Posterior vena cava (tissue), 2 donors: ENCODE results near the gene DMRTB1. TPM values are rescaled to one million over a fixed set of nuclear protein-coding genes. Genes with fewer than 3 reads are reported as not detected.
A peak's percentile ranks its signal among the peaks of the same experiment; 100 is the strongest.

ENCODE experiments used
- DNase-seq: peaks from one replicate; pipeline ENCODE4 v3.0.0-alpha.2; 2020; ENCODE audit warnings: low spot score
- intact Hi-C, 2 donors: fragments of 100-400 bp; cut with DNase I; formaldehyde crosslinking; loops; one replicate each; pipeline versions ENCODE4 v1.14.1 to v1.14.2; 2022 to 2023
- total RNA-seq, 2 donors: library from RNA; stranded (reverse); fragmentation: NEBNext Ultra II Directional; extraction: Animal tissue kit (Norgen Biotek cat#: 25700); gene quantifications; one replicate each; pipeline ENCODE4 v1.2.1, GENCODE V29; 2021
- donor health status: DM: yes; HTN: yes; CAD: no.
- donor health status: DM: yes; HTN: yes; CAD: no.

The DMRTB1 gene
- total RNA-seq, 2 donors from 2014 or later = not detected

GRCh38 chr1:53461323-53462044 is 2.3 kb downstream of the DMRTB1 start:
- intact Hi-C loops = no loop called here
- peak; percentile 75 for DNase-seq

DNA sequence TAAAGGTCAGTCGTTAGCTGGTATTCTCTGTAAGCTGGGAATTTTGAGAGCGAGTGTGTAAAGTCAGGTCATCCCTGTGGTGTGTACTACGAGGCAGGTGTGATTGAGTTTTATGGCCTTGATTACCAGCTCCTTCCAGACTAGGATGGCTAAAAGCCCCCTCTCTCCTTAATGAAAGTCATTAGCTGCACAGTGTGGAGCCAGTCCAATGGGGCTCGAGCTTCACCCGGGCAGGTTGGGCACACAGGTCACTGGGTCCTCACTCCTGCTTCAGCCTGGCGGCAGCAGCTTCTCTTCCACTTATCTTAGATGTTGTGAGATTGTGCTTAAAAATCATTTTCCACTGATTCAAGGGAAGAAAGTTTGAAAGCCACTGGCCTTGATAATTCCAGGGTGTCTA is 3.0 kb downstream of the DMRTB1 start:
- intact Hi-C loops = no loop called here
- DNase-seq = no peak

DNA sequence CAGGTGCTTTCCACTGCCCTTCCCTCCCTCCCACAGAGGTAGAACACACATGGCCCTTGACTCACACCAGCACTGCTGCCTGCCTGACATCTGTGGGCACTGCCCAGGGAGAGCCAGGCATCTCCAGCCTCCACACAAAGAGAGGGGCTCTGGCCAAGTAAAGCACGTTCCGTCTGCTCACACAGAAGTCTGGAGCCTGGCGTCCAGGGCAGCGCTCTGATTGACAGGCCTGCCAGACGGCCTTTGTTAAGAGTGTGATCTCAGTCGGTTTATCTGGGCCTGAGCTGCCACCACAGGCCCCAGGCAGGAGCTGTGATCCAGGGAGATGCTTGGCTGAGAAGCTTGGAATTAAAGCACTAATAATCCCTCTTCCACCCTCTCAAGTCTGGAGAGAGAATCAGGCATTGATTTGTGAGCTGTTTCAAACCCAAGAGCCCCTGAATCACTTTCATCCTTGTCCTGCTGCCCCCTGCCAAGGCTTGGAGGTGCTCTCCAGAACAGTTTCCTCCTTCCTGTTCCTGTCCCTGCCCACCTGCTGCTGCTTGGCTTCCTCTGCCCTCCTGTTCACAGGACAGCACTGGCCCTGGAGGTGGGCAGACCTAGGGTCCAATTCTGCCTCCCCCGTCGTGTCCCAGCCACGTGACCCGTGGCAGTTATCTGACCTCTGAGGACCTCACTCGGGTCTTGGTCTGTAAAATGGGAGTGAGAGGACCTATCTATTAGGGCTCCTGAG is 3.7 kb downstream of the DMRTB1 start:
- no peak for DNase-seq
- intact Hi-C loops = no loop called here

GRCh38 chr1:53463961-53464899 is 5.0 kb downstream of the DMRTB1 start:
- DNase-seq = no peak
- intact Hi-C loops = no loop called here

GRCh38 chr1:53465023-53465957 is 6.1 kb downstream of the DMRTB1 start:
- intact Hi-C loops = no loop called here
- no peak for DNase-seq

DNA sequence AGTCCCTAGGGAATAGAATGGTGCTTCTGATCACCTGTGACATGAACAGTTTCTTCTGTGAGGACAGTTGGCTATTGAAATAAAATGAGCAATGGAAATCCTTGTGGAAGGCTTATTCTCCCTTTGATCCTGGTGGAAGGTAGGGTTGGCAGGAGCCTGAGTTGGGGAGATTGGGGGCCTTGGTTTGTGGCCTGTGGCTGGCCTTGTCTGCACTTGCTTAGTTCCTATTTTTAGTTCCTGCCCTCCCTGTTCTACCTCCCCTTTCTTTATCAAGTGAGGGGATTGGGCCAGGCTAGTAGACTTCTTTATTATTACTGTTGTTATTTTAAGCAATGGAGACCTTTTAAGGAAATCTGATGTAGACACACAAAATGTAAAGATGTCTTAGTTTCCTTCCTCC is 8.2 kb downstream of the DMRTB1 start:
- intact Hi-C loops = no loop called here
- no peak for DNase-seq

DNA sequence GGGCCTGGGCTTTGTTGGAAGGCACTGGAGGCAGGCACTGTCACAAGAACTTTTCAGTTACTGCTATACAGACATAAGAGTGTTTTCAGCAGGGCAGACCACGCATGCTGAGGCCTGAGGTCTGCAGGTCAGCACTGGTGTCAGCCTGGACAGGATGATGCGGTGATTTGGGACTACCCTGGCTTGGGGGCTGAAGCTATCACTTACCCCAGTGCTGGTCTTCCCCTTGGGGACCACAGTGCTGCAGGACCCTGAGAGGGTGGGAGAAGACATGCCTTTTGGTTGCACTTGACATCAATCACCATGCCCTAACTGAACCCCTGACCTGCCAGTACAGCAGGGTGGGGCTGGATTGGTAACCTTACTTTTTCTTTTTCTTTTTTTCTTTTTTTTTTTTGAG is 9.2 kb downstream of the DMRTB1 start:
- intact Hi-C loops = no loop called here
- DNase-seq = no peak

DNA sequence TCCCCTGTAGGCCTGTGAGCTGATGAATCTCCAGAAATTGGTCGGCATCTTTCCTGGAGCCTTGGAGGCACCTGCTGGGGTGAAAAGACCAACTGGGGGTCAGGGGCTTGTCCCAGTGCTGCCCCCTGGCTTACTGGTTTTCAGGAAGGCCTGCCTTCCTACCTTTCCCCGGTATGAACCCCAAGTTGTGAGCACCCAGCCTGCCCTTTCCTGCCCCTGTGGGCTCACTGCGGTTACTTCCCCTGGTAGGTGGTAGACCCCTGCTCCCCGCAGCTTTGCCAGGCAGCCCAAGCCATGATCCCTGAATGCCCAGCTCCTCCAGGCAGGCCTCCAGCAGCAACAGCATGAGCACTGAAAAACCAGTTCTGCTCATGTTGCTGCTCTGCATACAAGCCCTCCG is 10.2 kb downstream of the DMRTB1 start:
- intact Hi-C loops = no loop called here
- no peak for DNase-seq

- peak; percentile 92 for DNase-seq
Measured at GRCh38 chr1:53470155-53470554, 11.0 kb downstream of the DMRTB1 start.

GRCh38 chr1:53470584-53470983 is 11.4 kb downstream of the DMRTB1 start:
- intact Hi-C loops = no loop called here
- no peak for DNase-seq

More at GRCh38 chr1:53470155-53470554, 11.0 kb downstream of the DMRTB1 start:
- intact Hi-C loops = no loop called here

- no peak for DNase-seq
- intact Hi-C loops = no loop called here
Measured at GRCh38 chr1:53471000-53471399, 11.8 kb downstream of the DMRTB1 start.

GRCh38 chr1:53473463-53473862 is 14.3 kb downstream of the DMRTB1 start:
- intact Hi-C loops = no loop called here
- DNase-seq = no peak

- intact Hi-C loops = no loop called here
- DNase-seq = no peak
Measured at GRCh38 chr1:53475664-53476063, 16.5 kb downstream of the DMRTB1 start.

GRCh38 chr1:53476579-53476978 is 17.4 kb downstream of the DMRTB1 start:
- intact Hi-C loops = no loop called here
- no peak for DNase-seq

DNA sequence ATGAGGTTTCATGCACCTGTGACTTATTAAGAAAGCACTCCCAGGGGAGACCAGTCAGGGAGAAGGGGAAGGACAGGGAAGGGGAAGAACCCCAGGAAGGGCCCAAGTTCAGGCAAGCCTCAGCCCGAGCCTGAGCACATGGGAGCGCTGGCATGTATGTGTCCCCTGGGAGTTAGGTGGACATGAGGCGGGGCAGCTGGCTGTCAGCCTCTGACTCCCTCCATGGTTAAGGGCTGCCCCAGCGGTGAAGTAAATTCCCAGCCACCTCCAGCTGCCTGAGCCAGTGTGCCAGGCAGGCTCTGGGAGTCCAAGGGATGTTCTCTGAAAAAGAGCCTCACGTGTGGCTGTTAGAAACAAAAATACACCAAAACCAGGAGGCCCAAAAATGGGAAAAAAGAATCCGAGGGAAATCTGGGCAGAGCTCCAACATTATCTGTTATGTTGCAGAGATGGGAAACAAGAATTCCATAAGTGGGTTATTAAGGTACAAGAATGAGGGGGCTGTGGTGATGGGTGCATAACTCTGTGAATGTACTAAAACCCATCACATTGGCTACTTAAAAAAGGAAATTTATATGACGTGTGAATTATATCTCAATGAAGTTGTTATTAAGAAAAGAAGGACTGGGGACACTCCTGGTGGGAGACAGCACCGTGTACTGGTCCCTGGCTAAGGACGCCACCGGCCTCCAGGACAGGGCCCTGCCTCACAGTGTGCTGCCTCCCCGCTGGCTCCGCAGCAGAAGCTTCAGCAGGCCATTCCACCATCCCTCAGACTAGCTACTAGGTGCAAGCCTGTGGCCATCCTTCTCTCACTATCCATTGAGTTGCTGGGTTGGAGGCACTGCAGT is 18.7 kb downstream of the DMRTB1 start:
- no peak for DNase-seq
- intact Hi-C loops = no loop called here

GRCh38 chr1:53478502-53478818 is 19.3 kb downstream of the DMRTB1 start:
- intact Hi-C loops = no loop called here

GRCh38 chr1:53480678-53481077 is 21.5 kb downstream of the DMRTB1 start:
- no peak for DNase-seq
- intact Hi-C loops = loop anchor here in 1 of 2 donors (10.0 kb wide), 1 partner anchor 114 kb away; no protein-coding TSS in a partner anchor

More at GRCh38 chr1:53478502-53478818, 19.3 kb downstream of the DMRTB1 start:
- DNase-seq = no peak

- peak; percentile 65 for DNase-seq
- intact Hi-C loops = loop anchor here in 1 of 2 donors (10.0 kb wide), 1 partner anchor 113 kb away; no protein-coding TSS in a partner anchor
Measured at GRCh38 chr1:53481456-53481855, 22.3 kb downstream of the DMRTB1 start.
